ENCODE results near the gene SUSD3. TPM values are rescaled to one million over a fixed set of nuclear protein-coding genes. Genes with fewer than 3 reads are reported as not detected.
A peak's percentile ranks its signal among the peaks of the same experiment; 100 is the strongest.

Gene SUSD3
- total and polyA plus RNA-seq, 10 of the 15 experiments (the other 5 are each of a cell fraction or from before 2014, with no cell fraction given), result 2.5 to 92.0 (median 31.1) TPM

GRCh38 chr9:93093127-93093876 lies 34.8 kb downstream of the SUSD3 start:
- Histone ChIP-seq H3K36me3 (ENCODE audit: control insufficient read depth in 2 of 2, insufficient read depth in 2 of 2, low read length in 1 of 2) (no peaks in the 10 kb centered on the region; a peak in 1 of 4 replicates), H3K27me3 (replicated peaks in 1 of 2; ENCODE audit: control insufficient read depth in 2 of 2, insufficient read depth in 2 of 2, low read length in 1 of 2) (no peaks in the 10 kb centered on the region), H2AFZ (ENCODE audit: control insufficient read depth, low read depth, low read length) (peak overlapping the region; percentile 56), H4K20me1 (ENCODE audit: control insufficient read depth, insufficient read depth) (no peaks in the 10 kb centered on the region), H3K27ac (ENCODE audit: control insufficient read depth, insufficient read depth) (peak overlapping the region; percentile 99), H3K9ac (ENCODE audit: control insufficient read depth, insufficient read depth, low read length) (peak overlapping the region; percentile 57), H3K4me2 (ENCODE audit: control insufficient read depth, insufficient read depth) (peak overlapping the region; percentile 95), H3K9me3 (replicated peaks; ENCODE audit: control insufficient read depth, insufficient read depth, low read length) (peaks cover 9% of the 10 kb centered on the region), H3K4me3 (peak overlapping the region; percentile 45), H3K79me2 (ENCODE audit: control insufficient read depth, insufficient read depth, low read length) (peaks cover 15% of the 10 kb centered on the region), H3K4me1 (ENCODE audit: control insufficient read depth, insufficient read depth, low read length) (peaks cover 56% of the 10 kb centered on the region)
- DNase-seq (ENCODE audit: low read depth, low spot score) (no peak), FAIRE-seq (peak; percentile 68), ATAC-seq (peak; percentile 4)
- intact Hi-C loops (cut with micrococcal nuclease; ENCODE audit: unreplicated experiment), result loop anchor here (5.0 kb wide), 1 partner anchor 91 kb away; no protein-coding TSS in a partner anchor
- ChIA-PET SMC1A (ENCODE audit: uncharacterized antibody, unreplicated experiment) (interaction anchor here (0.6 to 3.1 kb wide), 3 partner anchors 29 to 401 kb away, joined by 3 to 14 read pairs (median 3); no protein-coding TSS in a partner anchor), RAD21 (ENCODE audit: unreplicated experiment) (interaction anchor here (1.7 to 2.6 kb wide), 2 partner anchors 29 to 33 kb away, joined by 8 to 13 read pairs; no protein-coding TSS in a partner anchor), POLR2A (interaction anchor here (1.0 to 3.3 kb wide), 2 partner anchors 29 to 34 kb away, joined by 4 to 13 read pairs; no protein-coding TSS in a partner anchor), CTCF (interaction anchor here (1.0 to 1.1 kb wide), 3 partner anchors 14 to 31 kb away, joined by 3 to 6 read pairs (median 3); no protein-coding TSS in a partner anchor)
- in situ Hi-C loops (cut with MboI), result no loop called here
- 10% methylated on average over 11 of the region's 11 CpGs for WGBS (ENCODE audit: insufficient coverage, insufficient replicate concordance, low lambda C conversion rate, missing lambda C conversion rate)
- BruUV-seq (replicated peaks), result no TSS peak
- TF ChIP-seq RELA (IDR thresholded peaks at IDR 0.05; ENCODE audit: borderline replicate concordance, partially characterized antibody) (peak; percentile 38), EED (IDR thresholded peaks at IDR 0.05; ENCODE audit: low read depth) (peak; percentile 87), HDAC2 (IDR thresholded peaks at IDR 0.05) (no peak), RELB (IDR thresholded peaks at IDR 0.05; ENCODE audit: low read depth) (0 out of 2 replicates have a peak, but pooled peaks have one; percentile 45), E2F4 (IDR thresholded peaks at IDR 0.05; ENCODE audit: low read depth, low read length) (no peak), POLR2AphosphoS5 (IDR thresholded peaks at IDR 0.05; ENCODE audit: low read length) (no peak), PRDM15 (CRISPR knock-in tag; IDR thresholded peaks at IDR 0.05) (no peak), CBX5 (IDR thresholded peaks at IDR 0.05; ENCODE audit: low read depth) (no peak), BHLHE40 (IDR thresholded peaks at IDR 0.05; ENCODE audit: borderline replicate concordance in 1 of 2, low read depth in 2 of 2, low read length in 1 of 2) (peak in 1 of 2 experiments; percentile 35; a peak in 1 of 4 replicates), POLR2AphosphoS2 (IDR thresholded peaks at IDR 0.05; ENCODE audit: low read depth, low read length) (no peak)
- TF ChIP-seq, protein P1, sequence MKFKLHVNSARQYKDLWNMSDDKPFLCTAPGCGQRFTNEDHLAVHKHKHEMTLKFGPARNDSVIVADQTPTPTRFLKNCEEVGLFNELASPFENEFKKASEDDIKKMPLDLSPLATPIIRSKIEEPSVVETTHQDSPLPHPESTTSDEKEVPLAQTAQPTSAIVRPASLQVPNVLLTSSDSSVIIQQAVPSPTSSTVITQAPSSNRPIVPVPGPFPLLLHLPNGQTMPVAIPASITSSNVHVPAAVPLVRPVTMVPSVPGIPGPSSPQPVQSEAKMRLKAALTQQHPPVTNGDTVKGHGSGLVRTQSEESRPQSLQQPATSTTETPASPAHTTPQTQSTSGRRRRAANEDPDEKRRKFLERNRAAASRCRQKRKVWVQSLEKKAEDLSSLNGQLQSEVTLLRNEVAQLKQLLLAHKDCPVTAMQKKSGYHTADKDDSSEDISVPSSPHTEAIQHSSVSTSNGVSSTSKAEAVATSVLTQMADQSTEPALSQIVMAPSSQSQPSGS (IDR thresholded peaks at IDR 0.05; ENCODE audit: low read length), result no peak
